Neural cell (in vitro differentiated cells): ENCODE results near the gene ORAI1.

Source experiments
- EP300 ChIP-seq: fragments of 450-650 bp; conservative IDR thresholded peaks from 2 replicates; pipeline ENCODE4 v1.6.1; 2014; ENCODE audit warnings: antibody characterized with exemption, mild to moderate bottlenecking, moderate library complexity; ENCODE audit not compliant: poor library complexity, severe bottlenecking
- EZH2 ChIP-seq: fragments of 200-600, 300-800 bp; shearing (Covaris generic), sonication (generic); IDR thresholded peaks from 2 replicates; pipeline ENCODE4 v1.6.1; 2014; ENCODE audit warnings: antibody characterized with exemption, low read length, borderline replicate concordance, mild to moderate bottlenecking; ENCODE audit not compliant: insufficient read depth, poor library complexity, severe bottlenecking
- MXI1 ChIP-seq: fragments of 450-650 bp; conservative IDR thresholded peaks from 2 replicates; pipeline ENCODE4 v1.6.1; 2014; ENCODE audit warnings: antibody characterized with exemption, mild to moderate bottlenecking; ENCODE audit not compliant: poor library complexity, severe bottlenecking
- POLR2AphosphoS5 ChIP-seq: IDR thresholded peaks from 2 replicates; pipeline ENCODE4 v1.6.1; 2012
- SMC3 ChIP-seq: fragments of 450-650 bp; conservative IDR thresholded peaks from 2 replicates; pipeline ENCODE4 v1.6.1; 2014; ENCODE audit warnings: antibody characterized with exemption, mild to moderate bottlenecking, moderate library complexity; ENCODE audit not compliant: poor library complexity
- TF ChIP-seq, protein P1 (sequence below): fragments of 450-650 bp; IDR thresholded peaks from 2 replicates; pipeline ENCODE4 v1.5.1; 2014; ENCODE audit warnings: antibody characterized with exemption, mild to moderate bottlenecking, moderate library complexity; ENCODE audit not compliant: poor library complexity, severe bottlenecking

DNA sequence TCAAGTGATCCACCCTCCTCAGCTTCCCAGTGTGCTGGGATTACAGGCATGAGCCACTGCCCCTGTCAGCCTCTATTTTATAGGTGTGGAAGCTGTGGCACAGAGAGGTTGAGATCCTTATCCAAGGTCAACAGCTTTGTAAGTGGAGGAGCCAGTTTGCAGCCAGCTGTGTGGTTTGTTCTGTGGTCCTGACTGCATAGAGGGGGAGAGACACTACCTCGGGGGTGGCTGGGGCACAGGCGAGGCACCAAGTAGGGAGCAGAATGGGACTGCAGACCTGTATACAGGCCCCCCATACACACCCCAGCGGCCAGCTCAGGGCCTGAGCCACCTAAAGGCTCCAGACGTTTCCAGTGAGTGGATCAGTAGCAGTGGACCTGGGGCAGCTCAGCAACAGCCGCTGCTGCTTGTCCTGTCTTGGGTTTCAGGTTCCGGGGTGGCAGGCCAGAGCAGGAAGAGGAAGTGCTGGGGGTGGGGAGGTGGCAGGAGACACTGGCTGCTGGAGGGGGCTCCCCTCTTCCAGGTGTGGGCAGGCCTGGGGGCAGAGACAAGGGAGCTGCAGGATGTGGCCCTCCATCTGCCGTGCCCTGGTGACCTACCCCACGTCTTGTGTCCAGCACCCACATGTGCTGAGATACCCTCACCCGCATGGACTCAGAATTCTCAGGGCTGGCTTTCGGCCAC is 11.0 kb downstream of the ORAI1 start:
- TF ChIP-seq EZH2, result no peak
- TF ChIP-seq EP300, result no peak
- no peak for TF ChIP-seq POLR2AphosphoS5
- TF ChIP-seq, protein P1, sequence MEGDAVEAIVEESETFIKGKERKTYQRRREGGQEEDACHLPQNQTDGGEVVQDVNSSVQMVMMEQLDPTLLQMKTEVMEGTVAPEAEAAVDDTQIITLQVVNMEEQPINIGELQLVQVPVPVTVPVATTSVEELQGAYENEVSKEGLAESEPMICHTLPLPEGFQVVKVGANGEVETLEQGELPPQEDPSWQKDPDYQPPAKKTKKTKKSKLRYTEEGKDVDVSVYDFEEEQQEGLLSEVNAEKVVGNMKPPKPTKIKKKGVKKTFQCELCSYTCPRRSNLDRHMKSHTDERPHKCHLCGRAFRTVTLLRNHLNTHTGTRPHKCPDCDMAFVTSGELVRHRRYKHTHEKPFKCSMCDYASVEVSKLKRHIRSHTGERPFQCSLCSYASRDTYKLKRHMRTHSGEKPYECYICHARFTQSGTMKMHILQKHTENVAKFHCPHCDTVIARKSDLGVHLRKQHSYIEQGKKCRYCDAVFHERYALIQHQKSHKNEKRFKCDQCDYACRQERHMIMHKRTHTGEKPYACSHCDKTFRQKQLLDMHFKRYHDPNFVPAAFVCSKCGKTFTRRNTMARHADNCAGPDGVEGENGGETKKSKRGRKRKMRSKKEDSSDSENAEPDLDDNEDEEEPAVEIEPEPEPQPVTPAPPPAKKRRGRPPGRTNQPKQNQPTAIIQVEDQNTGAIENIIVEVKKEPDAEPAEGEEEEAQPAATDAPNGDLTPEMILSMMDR, result no peak
- no peak for TF ChIP-seq MXI1
- no peak for TF ChIP-seq SMC3
